ENCODE data around the gene CMBL. TPM values are rescaled to one million over a fixed set of nuclear protein-coding genes. Genes with fewer than 3 reads are reported as not detected.

Gene CMBL
- total and polyA plus RNA-seq, 2 of the 13 experiments (the other 11 are each of a cell fraction or from before 2014, with no cell fraction given) = 11.5 to 17.0 TPM

DNA sequence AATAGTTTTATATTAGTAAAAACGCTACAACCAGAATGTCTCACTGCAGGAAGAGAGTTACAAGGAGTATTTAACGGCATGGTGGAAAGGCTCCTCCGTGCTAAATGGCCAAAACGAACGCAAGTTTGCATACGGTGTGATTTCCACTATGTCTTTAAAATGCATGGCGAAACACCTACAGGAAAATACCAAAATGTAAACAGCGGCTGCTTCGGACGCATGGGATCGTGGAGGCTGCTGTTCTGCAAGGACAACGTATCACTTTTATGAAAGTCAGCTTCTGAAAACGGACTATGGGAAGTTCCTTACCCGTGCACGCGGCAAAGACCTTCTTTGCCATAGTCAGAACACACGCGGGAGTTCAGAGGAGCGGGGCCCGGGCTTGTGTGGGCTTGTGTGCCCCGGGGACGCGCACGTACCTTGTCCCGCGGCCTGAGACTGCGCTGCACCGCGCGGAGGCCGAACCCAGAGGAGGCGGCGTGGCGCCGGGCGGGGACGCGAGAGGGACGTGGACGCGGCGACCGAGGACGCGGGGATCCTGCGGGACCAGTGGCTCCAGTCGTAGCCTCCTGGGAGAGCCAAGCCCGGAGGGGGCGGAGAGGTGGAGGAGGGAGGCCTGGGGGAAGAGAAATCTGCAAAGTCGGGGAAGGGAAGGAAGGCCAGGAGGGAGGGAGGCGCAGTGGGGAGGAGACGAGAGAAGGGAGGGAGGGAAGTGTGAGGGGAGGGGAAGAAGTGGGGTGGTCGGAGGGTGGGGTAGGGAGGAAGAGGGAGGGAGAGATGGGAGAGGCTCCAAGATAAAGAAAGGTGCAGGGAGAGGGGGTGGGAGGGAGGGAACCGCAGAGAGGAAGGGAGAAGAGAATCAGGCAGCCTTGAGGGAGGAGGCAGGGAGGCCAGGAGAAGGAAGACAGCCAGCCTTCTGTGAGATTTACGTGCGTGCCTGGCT, at the start of gene CMBL (continued):
- TF ChIP-seq, protein P1, sequence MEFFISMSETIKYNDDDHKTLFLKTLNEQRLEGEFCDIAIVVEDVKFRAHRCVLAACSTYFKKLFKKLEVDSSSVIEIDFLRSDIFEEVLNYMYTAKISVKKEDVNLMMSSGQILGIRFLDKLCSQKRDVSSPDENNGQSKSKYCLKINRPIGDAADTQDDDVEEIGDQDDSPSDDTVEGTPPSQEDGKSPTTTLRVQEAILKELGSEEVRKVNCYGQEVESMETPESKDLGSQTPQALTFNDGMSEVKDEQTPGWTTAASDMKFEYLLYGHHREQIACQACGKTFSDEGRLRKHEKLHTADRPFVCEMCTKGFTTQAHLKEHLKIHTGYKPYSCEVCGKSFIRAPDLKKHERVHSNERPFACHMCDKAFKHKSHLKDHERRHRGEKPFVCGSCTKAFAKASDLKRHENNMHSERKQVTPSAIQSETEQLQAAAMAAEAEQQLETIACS (CRISPR knock-in tag; IDR thresholded peaks at IDR 0.05) = peak; percentile 94
- TF ChIP-seq ATF1 (CRISPR knock-in tag; IDR thresholded peaks at IDR 0.05) (no peak), JARID2 (CRISPR knock-in tag; IDR thresholded peaks at IDR 0.05; ENCODE audit: insufficient replicate concordance) (no peak), GZF1 (CRISPR knock-in tag; IDR thresholded peaks at IDR 0.05) (peak; percentile 28; the same call in 1 of the 2 replicates), ZNF160 (CRISPR knock-in tag; IDR thresholded peaks at IDR 0.05) (no peak), ZNF317 (CRISPR knock-in tag; IDR thresholded peaks at IDR 0.05) (no peak), PHF5A (CRISPR knock-in tag; IDR thresholded peaks at IDR 0.05; ENCODE audit: low read depth, unreplicated experiment) (peak; percentile 37), TSC22D2 (CRISPR knock-in tag; IDR thresholded peaks at IDR 0.05; ENCODE audit: borderline replicate concordance) (0 out of 2 replicates have a peak, but pooled peaks have one; percentile 19), CBX2 (IDR thresholded peaks at IDR 0.05; ENCODE audit: low read depth, low read length) (no peak), CBX2 (CRISPR knock-in tag; IDR thresholded peaks at IDR 0.05; ENCODE audit: low read depth) (no peak), HOXA7 (CRISPR knock-in tag; IDR thresholded peaks at IDR 0.05) (no peak), ZNF136 (CRISPR knock-in tag; IDR thresholded peaks at IDR 0.05; ENCODE audit: low read depth) (no peak), MED8 (CRISPR knock-in tag; IDR thresholded peaks at IDR 0.05; ENCODE audit: insufficient replicate concordance) (no peak)
- TF ChIP-seq, protein P2, sequence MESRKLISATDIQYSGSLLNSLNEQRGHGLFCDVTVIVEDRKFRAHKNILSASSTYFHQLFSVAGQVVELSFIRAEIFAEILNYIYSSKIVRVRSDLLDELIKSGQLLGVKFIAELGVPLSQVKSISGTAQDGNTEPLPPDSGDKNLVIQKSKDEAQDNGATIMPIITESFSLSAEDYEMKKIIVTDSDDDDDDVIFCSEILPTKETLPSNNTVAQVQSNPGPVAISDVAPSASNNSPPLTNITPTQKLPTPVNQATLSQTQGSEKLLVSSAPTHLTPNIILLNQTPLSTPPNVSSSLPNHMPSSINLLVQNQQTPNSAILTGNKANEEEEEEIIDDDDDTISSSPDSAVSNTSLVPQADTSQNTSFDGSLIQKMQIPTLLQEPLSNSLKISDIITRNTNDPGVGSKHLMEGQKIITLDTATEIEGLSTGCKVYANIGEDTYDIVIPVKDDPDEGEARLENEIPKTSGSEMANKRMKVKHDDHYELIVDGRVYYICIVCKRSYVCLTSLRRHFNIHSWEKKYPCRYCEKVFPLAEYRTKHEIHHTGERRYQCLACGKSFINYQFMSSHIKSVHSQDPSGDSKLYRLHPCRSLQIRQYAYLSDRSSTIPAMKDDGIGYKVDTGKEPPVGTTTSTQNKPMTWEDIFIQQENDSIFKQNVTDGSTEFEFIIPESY (CRISPR knock-in tag; IDR thresholded peaks at IDR 0.05) = 0 out of 2 replicates have a peak, but pooled peaks have one; percentile 6
- TF ChIP-seq, protein P3, sequence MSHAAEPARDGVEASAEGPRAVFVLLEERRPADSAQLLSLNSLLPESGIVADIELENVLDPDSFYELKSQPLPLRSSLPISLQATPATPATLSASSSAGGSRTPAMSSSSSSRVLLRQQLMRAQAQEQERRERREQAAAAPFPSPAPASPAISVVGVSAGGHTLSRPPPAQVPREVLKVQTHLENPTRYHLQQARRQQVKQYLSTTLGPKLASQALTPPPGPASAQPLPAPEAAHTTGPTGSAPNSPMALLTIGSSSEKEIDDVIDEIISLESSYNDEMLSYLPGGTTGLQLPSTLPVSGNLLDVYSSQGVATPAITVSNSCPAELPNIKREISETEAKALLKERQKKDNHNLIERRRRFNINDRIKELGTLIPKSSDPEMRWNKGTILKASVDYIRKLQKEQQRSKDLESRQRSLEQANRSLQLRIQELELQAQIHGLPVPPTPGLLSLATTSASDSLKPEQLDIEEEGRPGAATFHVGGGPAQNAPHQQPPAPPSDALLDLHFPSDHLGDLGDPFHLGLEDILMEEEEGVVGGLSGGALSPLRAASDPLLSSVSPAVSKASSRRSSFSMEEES (CRISPR knock-in tag; IDR thresholded peaks at IDR 0.05) = no peak
- TF ChIP-seq, protein P4, sequence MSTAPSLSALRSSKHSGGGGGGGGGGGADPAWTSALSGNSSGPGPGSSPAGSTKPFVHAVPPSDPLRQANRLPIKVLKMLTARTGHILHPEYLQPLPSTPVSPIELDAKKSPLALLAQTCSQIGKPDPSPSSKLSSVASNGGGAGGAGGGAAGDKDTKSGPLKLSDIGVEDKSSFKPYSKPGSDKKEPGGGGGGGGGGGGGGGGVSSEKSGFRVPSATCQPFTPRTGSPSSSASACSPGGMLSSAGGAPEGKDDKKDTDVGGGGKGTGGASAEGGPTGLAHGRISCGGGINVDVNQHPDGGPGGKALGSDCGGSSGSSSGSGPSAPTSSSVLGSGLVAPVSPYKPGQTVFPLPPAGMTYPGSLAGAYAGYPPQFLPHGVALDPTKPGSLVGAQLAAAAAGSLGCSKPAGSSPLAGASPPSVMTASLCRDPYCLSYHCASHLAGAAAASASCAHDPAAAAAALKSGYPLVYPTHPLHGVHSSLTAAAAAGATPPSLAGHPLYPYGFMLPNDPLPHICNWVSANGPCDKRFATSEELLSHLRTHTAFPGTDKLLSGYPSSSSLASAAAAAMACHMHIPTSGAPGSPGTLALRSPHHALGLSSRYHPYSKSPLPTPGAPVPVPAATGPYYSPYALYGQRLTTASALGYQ (CRISPR knock-in tag; IDR thresholded peaks at IDR 0.05) = no peak
- TF ChIP-seq, protein P5, sequence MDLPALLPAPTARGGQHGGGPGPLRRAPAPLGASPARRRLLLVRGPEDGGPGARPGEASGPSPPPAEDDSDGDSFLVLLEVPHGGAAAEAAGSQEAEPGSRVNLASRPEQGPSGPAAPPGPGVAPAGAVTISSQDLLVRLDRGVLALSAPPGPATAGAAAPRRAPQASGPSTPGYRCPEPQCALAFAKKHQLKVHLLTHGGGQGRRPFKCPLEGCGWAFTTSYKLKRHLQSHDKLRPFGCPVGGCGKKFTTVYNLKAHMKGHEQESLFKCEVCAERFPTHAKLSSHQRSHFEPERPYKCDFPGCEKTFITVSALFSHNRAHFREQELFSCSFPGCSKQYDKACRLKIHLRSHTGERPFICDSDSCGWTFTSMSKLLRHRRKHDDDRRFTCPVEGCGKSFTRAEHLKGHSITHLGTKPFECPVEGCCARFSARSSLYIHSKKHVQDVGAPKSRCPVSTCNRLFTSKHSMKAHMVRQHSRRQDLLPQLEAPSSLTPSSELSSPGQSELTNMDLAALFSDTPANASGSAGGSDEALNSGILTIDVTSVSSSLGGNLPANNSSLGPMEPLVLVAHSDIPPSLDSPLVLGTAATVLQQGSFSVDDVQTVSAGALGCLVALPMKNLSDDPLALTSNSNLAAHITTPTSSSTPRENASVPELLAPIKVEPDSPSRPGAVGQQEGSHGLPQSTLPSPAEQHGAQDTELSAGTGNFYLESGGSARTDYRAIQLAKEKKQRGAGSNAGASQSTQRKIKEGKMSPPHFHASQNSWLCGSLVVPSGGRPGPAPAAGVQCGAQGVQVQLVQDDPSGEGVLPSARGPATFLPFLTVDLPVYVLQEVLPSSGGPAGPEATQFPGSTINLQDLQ (CRISPR knock-in tag; IDR thresholded peaks at IDR 0.05) = no peak
- TF ChIP-seq, protein P6, sequence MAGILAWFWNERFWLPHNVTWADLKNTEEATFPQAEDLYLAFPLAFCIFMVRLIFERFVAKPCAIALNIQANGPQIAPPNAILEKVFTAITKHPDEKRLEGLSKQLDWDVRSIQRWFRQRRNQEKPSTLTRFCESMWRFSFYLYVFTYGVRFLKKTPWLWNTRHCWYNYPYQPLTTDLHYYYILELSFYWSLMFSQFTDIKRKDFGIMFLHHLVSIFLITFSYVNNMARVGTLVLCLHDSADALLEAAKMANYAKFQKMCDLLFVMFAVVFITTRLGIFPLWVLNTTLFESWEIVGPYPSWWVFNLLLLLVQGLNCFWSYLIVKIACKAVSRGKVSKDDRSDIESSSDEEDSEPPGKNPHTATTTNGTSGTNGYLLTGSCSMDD (CRISPR knock-in tag; IDR thresholded peaks at IDR 0.05) = no peak

All from HepG2 (cell line).